Neural cell (in vitro differentiated cells): ENCODE results near the gene CDH9.

Source experiments
- CTCF ChIP-seq: fragments of 450-650 bp; IDR thresholded peaks from 2 replicates; pipeline ENCODE4 v1.5.1; 2014; ENCODE audit warnings: antibody characterized with exemption, mild to moderate bottlenecking, moderate library complexity; ENCODE audit not compliant: poor library complexity, severe bottlenecking
- EZH2 ChIP-seq: fragments of 200-600, 300-800 bp; shearing (Covaris generic), sonication (generic); IDR thresholded peaks from 2 replicates; pipeline ENCODE4 v1.6.1; 2014; ENCODE audit warnings: antibody characterized with exemption, low read length, borderline replicate concordance, mild to moderate bottlenecking; ENCODE audit not compliant: insufficient read depth, poor library complexity, severe bottlenecking
- MXI1 ChIP-seq: fragments of 450-650 bp; conservative IDR thresholded peaks from 2 replicates; pipeline ENCODE4 v1.6.1; 2014; ENCODE audit warnings: antibody characterized with exemption, mild to moderate bottlenecking; ENCODE audit not compliant: poor library complexity, severe bottlenecking
- POLR2AphosphoS5 ChIP-seq: IDR thresholded peaks from 2 replicates; pipeline ENCODE4 v1.6.1; 2012
- RAD21 ChIP-seq: fragments of 450-650 bp; conservative IDR thresholded peaks from 2 replicates; pipeline ENCODE4 v1.6.1; 2014; ENCODE audit warnings: antibody characterized with exemption, mild to moderate bottlenecking, moderate library complexity
- SMC3 ChIP-seq: fragments of 450-650 bp; conservative IDR thresholded peaks from 2 replicates; pipeline ENCODE4 v1.6.1; 2014; ENCODE audit warnings: antibody characterized with exemption, mild to moderate bottlenecking, moderate library complexity; ENCODE audit not compliant: poor library complexity
- TAF1 ChIP-seq: IDR thresholded peaks from 2 replicates; pipeline ENCODE4 v1.6.1; 2012; ENCODE audit warnings: low read depth

- TF ChIP-seq POLR2AphosphoS5: no peak
- TF ChIP-seq CTCF: no peak
- TF ChIP-seq RAD21: no peak
- no peak for TF ChIP-seq EZH2
- no peak for TF ChIP-seq TAF1
- no peak for TF ChIP-seq MXI1
- TF ChIP-seq SMC3: no peak
These were observed 29.5 kb downstream of the CDH9 start for GRCh38 chr5:27008604-27009539.
